ENCODE data around the gene ALDH1A2.
"Not testable (repeated sequence)": the region's sequence is repeated elsewhere in the genome, so short reads cannot be mapped to it uniquely, and the experiment has no call there.

The ALDH1A2 gene

DNA sequence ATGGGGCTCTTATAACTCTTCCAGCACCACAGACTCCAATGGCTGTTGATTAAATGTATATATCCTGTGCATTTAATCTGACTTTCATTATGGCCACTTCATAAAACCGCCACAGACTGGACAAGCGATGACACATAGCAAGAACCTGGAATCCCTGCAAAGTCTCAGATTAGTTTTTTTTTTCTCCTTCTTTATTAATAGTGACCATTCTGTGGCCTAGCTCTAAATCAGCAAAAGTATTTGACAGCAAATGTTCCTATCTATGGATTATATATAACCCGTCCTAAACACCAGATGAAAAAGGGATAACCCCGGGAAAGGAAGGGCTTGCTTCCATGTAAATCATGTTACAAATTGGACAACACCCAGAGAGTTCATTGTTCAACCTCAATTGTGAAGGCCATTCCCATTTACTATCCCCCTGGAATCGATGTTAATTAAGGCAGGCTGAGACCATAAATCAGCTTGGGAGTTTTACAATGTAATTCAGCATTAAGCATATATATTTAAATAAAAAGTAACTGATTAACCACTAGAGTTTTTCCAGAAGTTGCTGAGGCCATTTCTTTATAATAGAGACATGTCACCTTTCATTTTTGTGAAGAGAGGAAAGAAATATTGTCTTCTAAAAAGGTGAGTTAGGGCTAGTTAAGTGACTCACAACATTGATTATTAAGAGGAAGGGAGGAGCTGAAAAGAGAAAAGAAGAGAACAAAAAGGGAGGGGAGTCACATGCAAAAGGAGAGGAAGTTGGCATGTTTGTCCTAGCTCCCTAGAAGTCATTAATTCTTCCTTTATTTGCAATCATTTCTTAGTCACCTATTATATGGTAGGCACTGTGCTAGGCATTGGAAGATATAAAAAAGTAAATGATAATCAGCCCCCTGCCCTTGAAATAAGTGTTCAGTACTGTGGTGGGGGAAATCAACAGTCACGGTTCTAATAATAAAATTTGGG, 26.2 kb downstream of the ALDH1A2 start:
- no peak for DNase-seq

DNA sequence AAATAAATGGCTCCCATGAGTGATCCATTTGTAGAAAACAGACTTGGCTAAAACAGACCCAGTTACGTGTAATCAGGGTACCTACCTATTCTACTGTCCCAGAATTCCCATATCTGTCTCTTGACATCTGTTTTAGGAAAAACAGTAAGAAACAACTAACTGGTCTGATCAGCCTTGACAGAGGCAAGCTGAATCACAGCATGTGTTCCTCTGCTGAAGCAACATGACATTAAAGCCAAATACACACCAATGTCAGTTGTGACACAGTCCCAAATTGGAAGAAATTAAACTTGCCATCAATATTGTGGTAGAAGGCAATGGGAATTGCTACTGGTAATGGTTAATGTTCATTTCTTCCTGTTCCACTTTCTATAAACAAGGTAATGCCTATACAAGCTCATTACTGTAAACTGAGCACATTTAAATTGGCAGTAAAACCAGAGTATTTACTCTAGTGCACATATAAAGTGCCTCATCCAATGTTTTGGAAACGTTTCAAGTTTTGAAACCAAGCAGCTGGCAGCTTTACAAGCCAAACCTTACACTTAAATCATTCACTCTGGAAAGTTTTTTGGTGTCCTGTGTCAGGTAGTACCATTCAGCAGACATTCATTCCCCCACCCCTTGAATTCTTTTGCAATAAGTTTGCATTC, 27.0 kb downstream of the ALDH1A2 start:
- DNase-seq = no peak

DNA sequence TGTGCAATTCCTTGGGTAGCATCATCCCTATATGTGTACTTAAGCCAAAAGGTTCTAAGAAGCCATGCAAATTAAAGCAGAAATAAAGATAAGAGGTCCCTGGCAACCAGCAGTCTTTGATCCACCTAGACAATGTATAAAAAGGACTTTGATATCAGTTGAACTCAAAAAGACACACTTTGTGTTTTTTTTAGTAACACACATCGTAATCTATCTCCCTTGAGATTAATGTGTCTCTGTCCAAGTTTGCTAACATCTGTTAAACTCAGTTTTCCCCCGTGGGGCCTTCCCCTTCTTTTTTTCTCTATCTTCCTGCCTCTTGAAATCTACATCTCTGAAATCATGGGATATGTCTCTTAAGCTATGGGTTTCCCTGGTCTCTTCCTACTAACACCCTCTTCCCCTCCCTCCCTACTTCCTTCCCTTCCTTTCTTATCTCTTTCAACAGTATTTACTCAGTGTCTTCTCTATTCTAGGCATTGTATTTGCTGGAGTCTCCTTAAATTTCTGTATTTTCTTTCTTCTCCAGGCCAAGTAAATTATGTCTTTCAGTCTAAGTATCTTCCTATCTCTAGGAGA, 27.7 kb downstream of the ALDH1A2 start:
- no peak for DNase-seq

DNA sequence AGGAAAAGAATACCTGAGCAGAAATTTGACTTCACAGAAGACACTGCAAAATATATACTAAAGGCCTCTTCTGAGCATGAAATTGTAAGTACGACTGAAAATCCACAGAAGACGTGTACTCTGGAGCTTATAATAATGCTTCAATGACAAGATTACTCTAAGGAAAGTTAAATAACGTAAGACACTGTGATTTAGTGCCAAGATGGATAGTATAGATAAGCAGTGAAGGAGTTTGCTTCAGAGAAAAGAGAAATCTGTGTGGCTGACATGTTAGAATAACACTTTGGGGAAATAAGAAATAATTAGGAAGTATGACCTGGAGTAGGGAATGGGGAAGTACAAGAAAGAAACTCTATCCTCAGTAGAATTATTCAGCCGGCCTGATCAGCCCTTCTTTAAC, 28.9 kb downstream of the ALDH1A2 start:
- DNase-seq = no peak

DNA sequence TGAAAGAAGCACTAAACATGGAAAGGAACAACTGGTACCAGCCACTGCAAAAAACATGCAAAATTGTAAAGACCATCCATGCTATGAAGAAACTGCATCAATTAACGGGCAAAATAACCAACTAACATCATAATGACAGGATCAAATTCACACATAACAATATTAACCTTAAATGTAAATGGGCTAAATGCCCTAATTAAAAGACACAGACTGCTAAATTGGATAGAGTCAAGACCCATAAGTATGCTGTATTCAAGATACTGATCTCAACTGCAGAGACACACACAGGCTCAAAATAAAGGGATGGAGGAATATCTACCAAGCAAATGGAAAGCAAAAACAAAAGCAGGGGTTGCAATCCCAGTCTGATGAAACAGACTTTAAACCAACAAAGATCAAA, 37.1 kb downstream of the ALDH1A2 start:
- DNase-seq = not testable (repeated sequence)

DNA sequence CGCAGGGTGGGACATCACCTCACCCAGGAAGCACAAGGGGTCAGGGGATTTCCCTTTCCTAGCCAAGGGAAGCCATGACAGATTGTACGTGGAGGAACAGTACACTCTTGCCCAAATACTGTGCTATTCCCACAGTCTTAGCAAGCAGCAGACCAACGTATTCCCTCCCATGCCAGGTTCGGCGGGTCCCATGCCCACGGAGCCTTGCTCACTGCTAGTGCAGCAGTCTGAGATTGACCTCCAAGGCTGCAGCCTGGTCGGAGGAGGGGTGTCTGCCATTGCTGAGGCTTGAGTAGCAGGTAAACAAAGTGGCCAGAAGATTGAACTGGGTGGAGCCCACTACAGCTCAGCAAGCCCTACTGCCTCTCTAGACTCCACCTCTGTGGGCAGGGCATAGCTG, 39.0 kb downstream of the ALDH1A2 start:
- no peak for DNase-seq

DNA sequence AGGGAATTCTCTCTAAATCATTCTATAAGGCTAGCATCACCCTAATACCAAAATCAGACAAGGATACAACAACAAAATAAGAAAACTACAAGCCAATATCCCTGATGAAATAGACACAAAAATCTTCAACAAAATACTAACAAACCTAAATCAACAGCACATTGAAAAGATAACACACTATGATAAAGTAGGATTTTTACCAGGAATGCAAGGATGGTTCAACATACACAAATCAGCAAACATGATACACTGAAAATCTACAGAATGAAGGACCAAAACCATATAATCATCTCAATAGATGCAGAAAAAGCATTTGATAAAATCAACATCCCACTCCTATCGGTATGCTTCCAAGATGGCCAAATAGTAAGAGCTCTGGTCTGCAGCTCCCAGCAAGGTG, 39.5 kb downstream of the ALDH1A2 start:
- no peak for DNase-seq

DNA sequence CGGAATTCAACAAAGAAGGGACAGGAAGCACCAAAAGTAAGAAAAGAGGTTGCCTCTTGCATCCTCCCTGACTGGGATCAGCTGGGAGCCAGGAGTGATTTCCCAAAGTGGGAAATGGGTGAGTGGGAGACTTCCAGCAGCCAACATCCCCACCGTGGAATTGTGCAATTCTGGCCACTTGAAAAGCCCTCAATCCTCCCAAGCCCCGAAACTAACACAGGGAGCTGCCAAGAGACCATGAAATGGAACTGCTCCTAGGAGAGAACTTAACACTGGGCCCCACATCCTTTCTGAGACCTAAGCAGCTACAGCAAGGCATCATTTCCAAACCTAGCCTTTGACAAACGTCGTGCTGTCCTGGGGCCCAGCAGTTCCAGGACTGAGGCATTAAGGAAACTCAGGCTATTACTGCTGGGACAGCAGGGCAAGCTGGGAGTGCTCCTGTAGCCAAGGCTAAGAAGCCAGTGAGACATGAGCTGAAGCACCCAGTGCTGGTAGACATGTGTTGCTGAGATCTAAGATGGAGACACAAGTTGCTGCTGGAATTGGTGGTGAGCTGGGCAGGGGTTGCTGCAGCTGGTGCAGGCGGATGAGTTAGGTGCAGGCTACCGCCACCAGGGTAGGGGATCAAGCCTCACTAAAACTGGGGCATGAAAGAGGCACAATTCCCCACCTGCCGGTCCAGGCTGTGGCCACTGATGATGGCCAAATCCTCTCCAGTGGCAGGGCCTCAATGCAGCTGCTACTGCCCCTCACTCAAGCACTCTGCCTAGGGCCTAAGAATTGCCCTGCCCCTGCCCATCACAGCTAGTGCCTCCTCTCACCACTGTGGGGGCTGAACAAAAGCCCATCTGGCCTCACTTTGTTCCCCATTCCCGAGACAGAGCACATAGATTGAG, 43.9 kb downstream of the ALDH1A2 start:
- no peak for DNase-seq

DNA sequence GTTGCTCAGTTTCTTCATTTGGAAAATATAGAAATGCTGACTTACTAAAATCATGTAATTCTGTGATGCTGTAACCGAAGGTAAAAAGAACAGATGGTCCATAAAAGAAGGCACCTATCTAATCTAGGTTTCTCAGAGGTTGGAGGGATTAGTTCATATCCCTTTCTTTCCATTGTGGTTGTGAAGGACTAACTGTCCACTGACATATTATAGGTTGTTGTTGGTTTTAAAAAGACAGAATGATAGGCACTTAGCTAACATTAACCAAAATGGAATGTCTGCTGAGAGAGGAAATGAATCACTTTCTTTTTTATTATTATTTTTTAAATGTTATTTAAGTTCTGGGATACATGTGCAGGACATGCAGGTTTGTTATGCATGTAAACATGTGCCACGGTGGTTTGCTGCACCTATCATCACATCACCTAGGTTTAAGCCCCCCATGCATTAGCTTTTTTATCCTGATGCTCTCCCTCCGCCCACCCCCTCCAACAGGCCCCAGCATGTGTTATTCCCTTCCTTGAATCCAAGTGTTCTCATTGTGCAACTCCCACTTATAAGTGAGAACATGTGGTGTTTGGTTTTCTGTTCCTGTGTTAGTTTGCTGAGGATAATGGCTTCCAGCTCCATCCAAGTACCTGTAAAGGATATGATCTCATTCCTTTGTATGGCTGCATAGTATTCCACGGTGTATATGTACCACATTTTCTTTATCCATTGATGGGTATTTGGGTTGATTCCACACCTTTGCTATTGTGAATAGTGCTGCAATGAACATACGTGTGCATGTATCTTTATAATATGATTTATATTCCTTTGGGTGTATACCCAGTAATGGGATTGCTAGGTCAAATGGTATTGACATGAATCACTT, 45.8 kb downstream of the ALDH1A2 start:
- no peak for DNase-seq

DNA sequence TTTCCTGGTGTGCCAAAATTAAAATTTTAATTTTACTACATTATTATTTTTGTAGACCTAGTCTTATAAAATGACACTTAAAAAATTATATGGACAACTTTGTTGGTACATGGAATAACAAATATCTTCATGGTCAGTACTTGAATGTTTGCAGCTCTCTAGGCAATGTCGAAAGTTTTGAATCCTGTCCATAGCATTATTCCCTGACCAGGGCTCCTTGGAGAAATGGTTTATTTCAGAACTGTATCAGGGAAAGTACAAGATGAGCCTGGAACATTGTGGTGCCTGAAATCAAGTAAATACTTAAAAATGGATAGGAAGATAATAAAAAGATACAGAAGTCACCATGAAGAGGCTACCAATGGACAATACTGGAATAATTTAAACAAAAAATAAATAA, 47.6 kb downstream of the ALDH1A2 start:
- no peak for DNase-seq

DNA sequence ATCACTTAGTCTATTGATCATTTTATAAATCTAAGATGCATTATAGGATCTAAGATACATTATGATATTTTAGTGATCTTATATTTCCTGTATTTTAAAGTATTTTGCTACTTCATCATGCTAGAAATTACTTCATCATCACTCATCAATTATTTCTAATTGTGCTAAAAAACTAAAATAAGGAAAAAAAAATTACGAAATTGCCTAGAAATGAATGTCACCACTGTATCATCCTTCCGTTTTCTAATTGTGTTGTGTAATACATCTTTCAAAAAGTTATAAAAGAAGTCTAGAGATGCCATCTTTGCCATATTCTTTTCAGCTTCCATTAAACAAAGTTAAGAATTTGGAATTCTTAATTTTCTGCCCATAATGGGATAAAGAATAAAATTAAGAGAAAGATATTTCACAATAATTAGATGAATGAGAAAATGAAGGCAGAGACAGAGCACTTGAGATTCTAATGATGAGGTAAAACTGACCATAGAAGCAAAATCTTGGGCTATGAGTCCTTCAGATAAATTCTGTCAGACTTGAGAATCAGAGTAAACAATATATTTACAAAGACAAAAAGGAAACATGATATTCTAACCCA, 48.8 kb downstream of the ALDH1A2 start:
- no peak for DNase-seq

DNA sequence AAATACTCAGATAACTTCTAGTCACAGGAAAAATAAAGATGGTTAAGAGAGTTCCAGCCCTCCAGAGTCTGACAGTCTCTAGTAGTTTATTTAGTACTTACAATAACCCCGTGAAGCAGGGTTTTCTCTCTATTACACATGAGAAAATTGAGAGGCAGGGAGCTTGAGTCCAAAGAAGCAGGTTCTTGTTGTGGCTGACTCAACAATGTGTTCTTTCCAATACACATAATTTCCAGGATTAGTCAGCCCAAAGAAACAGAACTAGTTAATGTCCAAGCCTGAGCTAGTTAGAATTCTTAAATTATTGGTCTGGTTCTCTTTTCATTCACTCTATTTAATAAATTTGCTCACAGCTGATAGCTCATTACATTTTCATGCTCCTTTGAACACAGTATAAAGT, 49.9 kb downstream of the ALDH1A2 start:
- DNase-seq = no peak

DNA sequence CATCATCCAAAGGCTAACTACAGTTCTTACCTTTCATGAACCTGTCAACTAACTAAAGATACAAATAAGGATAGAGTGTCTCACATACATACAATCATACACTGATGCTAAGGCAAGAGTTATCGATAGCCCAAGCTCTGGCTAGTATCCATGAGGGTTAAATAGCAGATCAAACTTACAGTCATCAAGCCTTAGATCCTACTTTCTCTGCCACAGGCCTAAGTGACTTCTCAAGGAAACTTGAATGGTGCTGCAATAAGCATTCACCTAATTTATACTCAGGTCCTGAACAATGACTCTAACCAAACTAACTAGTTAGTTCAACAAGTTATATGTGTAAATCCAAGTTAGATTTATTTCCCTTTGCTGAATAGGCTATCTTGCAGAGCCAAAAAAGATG, 51.0 kb downstream of the ALDH1A2 start:
- no peak for DNase-seq

DNA sequence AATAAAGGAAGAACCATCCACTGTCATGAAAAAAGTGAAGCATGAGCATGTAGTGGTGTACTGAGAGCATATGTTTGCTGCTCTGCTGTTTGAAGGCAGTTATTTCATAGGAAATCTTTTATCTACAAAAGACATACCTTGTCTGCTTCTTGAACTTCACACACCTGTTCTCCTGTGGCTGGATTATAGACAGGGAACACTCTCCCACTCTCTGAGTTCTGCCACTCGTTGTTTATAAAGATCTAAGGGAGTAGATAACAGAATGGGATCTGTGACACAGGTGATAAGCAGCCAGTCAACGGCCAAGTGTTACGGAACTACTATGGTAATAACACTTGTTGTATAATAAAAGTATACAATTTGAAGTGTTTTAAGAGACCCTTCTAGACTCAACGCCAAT, 51.5 kb downstream of the ALDH1A2 start:
- DNase-seq = no peak

DNA sequence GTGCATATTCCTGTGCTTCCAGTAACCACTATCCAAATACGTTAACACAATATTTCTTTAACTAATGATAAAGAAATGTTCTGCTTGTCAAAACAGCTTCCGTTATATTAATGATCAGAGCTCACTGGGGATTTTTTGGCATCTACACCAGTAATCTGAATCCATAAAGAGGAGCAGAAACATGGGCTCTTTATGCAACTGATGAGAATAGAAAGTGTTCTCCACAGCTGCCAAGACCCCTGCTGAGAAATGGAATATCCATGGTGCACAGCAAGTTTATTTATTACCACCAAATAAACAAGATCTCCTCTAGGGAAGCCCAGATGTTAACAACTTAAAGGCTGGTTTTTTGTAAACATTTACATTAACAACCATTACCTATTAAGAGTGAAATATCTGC, 54.5 kb downstream of the ALDH1A2 start:
- DNase-seq = no peak

DNA sequence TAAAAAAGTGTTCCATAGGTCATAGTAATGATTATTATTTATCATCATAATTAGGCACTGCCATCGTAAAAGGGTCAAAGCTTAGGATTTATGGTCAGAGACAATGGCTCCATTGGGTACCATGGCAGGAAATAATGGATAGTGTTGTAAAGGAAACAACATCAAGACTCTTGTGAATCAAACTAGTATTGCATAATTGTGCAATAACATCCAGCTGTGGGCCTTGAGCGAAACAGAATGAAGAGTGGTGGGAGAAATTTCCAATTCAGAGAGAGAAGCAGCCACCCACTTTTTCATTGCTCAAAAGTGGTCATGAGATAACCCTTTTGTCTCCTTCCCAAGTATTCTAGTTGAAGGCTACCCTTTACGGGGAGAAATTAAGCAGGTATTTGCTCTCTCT, 61.7 kb downstream of the ALDH1A2 start:
- DNase-seq = no peak

DNA sequence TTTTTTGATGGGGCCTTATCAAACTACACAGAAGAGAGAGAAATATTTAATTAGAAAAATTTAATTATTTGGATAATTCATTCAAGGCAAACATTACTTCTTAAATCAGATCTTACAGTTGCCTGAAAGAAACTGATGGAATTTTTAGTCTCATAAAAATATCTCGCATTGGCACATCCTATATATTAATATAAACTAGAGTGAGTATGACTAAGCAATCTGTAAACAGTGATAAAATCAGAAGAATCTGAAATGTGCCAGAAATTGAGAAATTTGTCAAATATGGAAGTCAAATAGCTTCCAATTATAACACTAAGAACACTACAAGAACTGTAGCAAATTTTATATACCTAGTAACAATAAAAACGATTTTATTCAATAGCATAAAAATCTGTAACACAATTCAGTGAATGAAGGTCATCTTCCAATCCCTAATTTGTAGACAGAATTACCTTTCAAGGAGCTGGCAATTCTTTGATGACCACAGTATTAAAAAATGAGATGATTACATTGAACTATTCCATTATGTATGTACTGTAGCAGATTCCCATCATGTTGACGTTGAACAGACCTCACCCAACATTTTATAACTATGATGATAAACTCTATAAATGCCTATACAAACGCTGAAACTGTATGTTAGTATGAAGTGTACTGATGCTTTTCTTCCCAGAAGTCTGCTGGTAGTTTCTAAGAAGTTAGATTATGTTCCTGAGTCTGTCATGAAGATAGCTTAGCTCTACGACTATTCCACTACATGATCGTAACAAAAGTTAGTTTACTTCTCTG, 63.0 kb downstream of the ALDH1A2 start:
- no peak for DNase-seq

DNA sequence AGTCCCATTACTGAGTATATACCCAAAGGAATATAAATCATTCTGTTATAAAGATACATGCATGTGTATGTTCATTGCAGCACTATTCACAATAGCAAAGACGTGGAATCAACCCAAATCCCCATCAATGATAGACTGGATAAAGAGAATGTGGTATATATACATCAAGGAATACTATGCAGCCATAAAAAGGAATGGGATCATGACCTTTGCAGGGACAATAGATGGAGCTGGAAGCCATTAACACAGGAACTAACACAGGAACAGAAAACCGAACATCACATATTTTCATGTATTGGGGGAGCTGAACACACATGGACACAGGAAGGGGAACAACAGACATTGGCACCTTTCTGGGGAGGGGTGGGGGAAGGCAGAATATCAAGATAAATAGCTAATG, 65.8 kb downstream of the ALDH1A2 start:
- DNase-seq = not testable (repeated sequence)

DNA sequence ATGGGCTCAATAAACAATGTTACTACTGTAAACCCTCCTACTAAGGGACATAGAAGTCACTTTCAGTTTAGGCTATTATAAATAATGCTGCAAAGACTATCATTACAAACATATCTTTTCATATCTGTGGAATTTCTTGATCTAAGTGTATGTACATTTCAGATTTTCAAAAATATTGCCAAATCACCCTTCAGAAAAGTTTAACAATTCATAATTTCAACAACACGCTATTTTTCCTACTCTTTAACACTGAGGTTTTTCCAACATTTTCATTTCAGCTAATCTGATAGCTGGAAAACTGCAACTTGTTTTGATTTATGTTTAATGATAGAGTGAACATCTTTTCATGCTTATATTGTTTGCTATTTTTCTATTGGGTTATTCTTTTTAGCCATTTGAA, 69.0 kb downstream of the ALDH1A2 start:
- no peak for DNase-seq

DNA sequence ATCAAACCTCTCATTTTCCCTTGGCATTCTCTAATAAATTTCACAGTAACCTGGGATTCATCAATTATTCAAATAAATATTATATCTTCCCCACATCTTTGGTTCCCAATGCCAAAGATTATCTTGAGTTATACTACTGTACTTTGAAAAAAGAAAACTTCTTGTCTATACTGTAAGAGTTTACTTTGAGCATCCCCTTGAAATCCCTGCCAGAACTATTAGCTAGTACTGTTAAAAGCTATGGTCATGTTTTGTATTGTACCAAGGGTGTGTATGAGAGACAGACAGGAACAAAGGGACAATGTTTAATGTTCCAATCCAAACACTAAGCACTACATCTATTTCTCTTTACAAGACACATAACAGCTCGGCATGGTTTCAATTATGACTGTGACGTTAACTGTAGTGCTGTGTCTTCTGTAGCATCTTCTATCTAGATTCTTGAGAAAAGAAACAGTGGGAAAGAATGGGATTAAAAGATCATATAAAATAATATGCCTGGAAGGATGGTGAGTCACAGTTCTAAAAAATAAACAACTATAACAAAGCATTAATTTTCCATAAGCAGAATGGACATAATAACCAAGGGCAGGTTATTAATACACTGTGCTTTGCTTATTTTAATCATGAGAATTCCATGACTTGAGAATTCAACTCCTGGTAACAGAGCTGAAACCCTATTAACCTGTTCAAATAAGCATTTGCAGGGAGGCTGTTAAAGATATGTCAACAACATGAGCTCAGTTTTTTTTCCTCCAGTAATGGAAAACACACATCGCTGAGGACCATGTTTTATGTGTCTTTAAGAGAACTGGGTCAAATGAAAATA, 71.1 kb downstream of the ALDH1A2 start:
- DNase-seq = no peak
